ENCODE measurements around the gene PPP1R3E. TPM values are rescaled to one million over a fixed set of nuclear protein-coding genes. Genes with fewer than 3 reads are reported as not detected.
A peak's percentile ranks its signal among the peaks of the same experiment; 100 is the strongest.
"Not testable (repeated sequence)": the region's sequence is repeated elsewhere in the genome, so short reads cannot be mapped to it uniquely, and the experiment has no call there.

The PPP1R3E gene
- total RNA-seq, 2 experiments from 2014 or later, result 29.7 to 34.4 TPM

GRCh38 chr14:23284654-23285529 lies 17.8 kb downstream of the PPP1R3E start:
- Mint-ChIP-seq H3K4me1 (peaks cover 28% of the 10 kb centered on the region), H3K9me3 (no peaks in the 10 kb centered on the region), H3K4me3 (peak overlapping the region; percentile 89), H3K27ac (peak overlapping the region; percentile 78), H3K27me3 (no peaks in the 10 kb centered on the region), H3K36me3 (ENCODE audit: low read depth) (peaks cover 2% of the 10 kb centered on the region)
- CTCF ChIA-PET, result interaction anchor here (1.7 to 7.3 kb wide), 2 partner anchors 13 to 36 kb away, joined by 13 to 78 read pairs; partner anchors contain the start of genes PABPN1 and PPP1R3E
- DNase-seq, result no peak
- POLR2A ChIA-PET, result interaction anchor here (3.1 to 3.8 kb wide), 2 partner anchors 16 to 36 kb away, joined by 45 to 62 read pairs; partner anchors contain the start of genes PABPN1 and PPP1R3E

DNA sequence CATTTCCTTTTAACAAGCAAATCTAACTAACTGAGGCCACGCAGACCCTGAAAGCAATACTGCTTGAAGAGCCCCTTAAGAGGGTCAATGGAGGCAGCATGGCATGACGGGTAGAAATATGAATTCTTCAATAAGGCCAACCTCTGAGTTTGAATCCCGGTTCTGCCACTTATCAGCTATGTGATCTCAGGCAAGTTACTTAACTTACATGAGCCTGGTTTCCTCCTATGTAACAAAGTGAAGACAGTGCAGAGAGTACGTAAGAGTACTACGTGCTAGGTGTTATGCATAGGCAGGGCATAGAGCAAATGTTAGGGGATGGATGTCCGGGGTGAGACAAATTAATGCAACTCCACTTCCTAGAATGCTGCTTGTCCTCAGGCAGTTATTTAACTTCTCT lies 21.4 kb downstream of the PPP1R3E start:
- POLR2A ChIA-PET, result no interaction called here
- no peak overlapping the region for H3K27ac Mint-ChIP-seq
- no peak for DNase-seq
- H3K4me1 Mint-ChIP-seq, result peaks cover 19% of the 10 kb centered on the region
- no peaks in the 10 kb centered on the region for H3K9me3 Mint-ChIP-seq
- CTCF ChIA-PET, result no interaction called here
- H3K36me3 Mint-ChIP-seq (ENCODE audit: low read depth), result peaks cover 2% of the 10 kb centered on the region
- H3K27me3 Mint-ChIP-seq, result no peaks in the 10 kb centered on the region
- no peak overlapping the region for H3K4me3 Mint-ChIP-seq

GRCh38 chr14:23277928-23278327 lies 24.7 kb downstream of the PPP1R3E start:
- H3K36me3 Mint-ChIP-seq (ENCODE audit: low read depth); H3K9me3 Mint-ChIP-seq; H3K27me3 Mint-ChIP-seq; H3K4me1 Mint-ChIP-seq; H3K4me3 Mint-ChIP-seq; H3K27ac Mint-ChIP-seq; DNase-seq: not testable (repeated sequence)
- ChIA-PET POLR2A (interaction anchor here (0.6 kb wide), 1 partner anchor 281 kb away, joined by 3 read pairs; no protein-coding TSS in a partner anchor), CTCF (interaction anchor here (1.0 to 1.3 kb wide), 2 partner anchors 10 to 17 kb away, joined by 3 read pairs; no protein-coding TSS in a partner anchor)

DNA sequence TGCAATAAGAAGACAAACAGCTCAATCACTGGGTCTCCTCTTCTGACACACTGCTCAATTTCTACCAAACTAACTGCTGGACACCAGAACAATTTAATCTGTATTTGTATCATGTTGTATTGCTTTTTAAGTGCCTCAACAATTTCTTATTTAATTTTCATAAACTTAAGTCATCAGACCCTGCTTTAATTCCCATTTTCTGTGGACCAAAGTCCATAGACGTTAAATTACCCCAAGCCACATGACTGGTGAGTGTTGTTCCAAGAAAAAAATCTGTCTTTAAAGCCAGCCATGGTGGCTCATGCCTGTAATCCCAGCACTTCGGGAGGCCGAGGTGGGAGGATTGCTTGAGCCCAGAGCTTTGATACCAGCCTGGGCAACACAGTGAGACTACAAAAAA lies 25.5 kb downstream of the PPP1R3E start:
- Mint-ChIP-seq H3K4me1 (no peaks in the 10 kb centered on the region), H3K36me3 (ENCODE audit: low read depth) (peaks cover 5% of the 10 kb centered on the region), H3K27ac (no peak overlapping the region), H3K9me3 (no peaks in the 10 kb centered on the region), H3K27me3 (no peaks in the 10 kb centered on the region), H3K4me3 (no peak overlapping the region)
- POLR2A ChIA-PET, result no interaction called here
- DNase-seq, result no peak
- CTCF ChIA-PET, result interaction anchor here (0.7 to 1.3 kb wide), 3 partner anchors 10 to 64 kb away, joined by 3 to 4 read pairs (median 3); no protein-coding TSS in a partner anchor

DNA sequence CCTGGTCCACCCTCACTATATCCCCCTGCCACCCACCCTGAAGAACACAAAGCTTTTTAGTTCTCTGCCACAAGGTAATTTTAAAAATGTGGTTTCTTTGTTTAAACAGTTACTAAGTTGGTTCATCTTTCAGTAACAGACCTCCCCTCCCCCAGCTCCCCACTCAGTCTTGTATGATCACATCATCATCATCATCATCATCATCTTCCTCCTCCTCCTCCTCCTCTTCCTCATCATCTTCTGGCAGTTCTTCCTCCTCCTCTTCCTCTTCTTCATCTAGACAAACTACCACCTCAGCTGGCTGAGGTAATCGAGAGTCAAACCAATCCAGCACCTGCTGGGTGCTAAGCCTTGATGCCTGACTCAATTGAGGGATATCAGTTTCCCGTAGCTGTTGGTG lies 27.2 kb downstream of the PPP1R3E start:
- Mint-ChIP-seq H3K36me3 (ENCODE audit: low read depth) (peaks cover 5% of the 10 kb centered on the region), H3K4me1 (no peaks in the 10 kb centered on the region), H3K9me3 (no peaks in the 10 kb centered on the region), H3K27ac (no peak overlapping the region), H3K27me3 (no peaks in the 10 kb centered on the region), H3K4me3 (no peak overlapping the region)
- no peak for DNase-seq
- CTCF ChIA-PET, result no interaction called here
- POLR2A ChIA-PET, result no interaction called here

GRCh38 chr14:23269193-23269592 lies 33.5 kb downstream of the PPP1R3E start:
- H3K27me3 Mint-ChIP-seq, result peaks cover 9% of the 10 kb centered on the region
- H3K4me3 Mint-ChIP-seq, result no peak overlapping the region
- no peak overlapping the region for H3K27ac Mint-ChIP-seq
- no peaks in the 10 kb centered on the region for H3K4me1 Mint-ChIP-seq
- CTCF ChIA-PET, result interaction anchor here (1.8 kb wide), 1 partner anchor 111 kb away, joined by 7 read pairs; no protein-coding TSS in a partner anchor
- no peak for DNase-seq
- no peaks in the 10 kb centered on the region for H3K36me3 Mint-ChIP-seq (ENCODE audit: low read depth)
- POLR2A ChIA-PET, result no interaction called here
- no peaks in the 10 kb centered on the region for H3K9me3 Mint-ChIP-seq

GRCh38 chr14:23260849-23261248 lies 41.8 kb downstream of the PPP1R3E start:
- peaks cover 45% of the 10 kb centered on the region for H3K27me3 Mint-ChIP-seq
- H3K36me3 Mint-ChIP-seq (ENCODE audit: low read depth); H3K4me3 Mint-ChIP-seq; H3K9me3 Mint-ChIP-seq; POLR2A ChIA-PET; H3K27ac Mint-ChIP-seq; DNase-seq; H3K4me1 Mint-ChIP-seq: not testable (repeated sequence)
- CTCF ChIA-PET, result interaction anchor here (1.1 kb wide), 1 partner anchor 140 kb away, joined by 4 read pairs; no protein-coding TSS in a partner anchor

DNA sequence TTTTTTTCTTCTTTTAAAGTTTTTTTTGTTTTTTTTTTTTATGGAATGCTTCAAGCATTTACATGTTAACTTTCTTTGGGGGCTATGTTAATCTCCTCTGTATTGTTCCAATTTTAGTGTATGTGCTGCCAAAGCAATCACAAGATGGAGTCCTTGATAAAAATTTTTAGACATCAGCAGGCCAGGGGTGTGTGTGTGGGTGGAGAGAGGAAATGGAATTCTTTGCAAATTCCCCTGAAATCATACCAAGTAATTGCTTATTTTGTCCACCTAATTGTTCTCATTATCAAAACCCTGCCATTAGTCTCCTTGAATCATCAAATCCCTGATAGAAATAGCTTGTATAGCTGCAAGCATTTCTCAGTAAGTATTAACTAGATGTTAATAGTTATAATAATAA lies 43.2 kb downstream of the PPP1R3E start:
- no peaks in the 10 kb centered on the region for H3K4me1 Mint-ChIP-seq
- POLR2A ChIA-PET, result no interaction called here
- no peaks in the 10 kb centered on the region for H3K9me3 Mint-ChIP-seq
- no peak for DNase-seq
- H3K36me3 Mint-ChIP-seq (ENCODE audit: low read depth), result no peaks in the 10 kb centered on the region
- CTCF ChIA-PET, result interaction anchor here (0.5 to 1.1 kb wide), 2 partner anchors 13 to 133 kb away, joined by 3 read pairs; no protein-coding TSS in a partner anchor
- H3K27ac Mint-ChIP-seq, result no peak overlapping the region
- peaks cover 41% of the 10 kb centered on the region for H3K27me3 Mint-ChIP-seq
- no peak overlapping the region for H3K4me3 Mint-ChIP-seq

GRCh38 chr14:23258256-23258655 lies 44.4 kb downstream of the PPP1R3E start:
- POLR2A ChIA-PET, result no interaction called here
- peaks cover 41% of the 10 kb centered on the region for H3K27me3 Mint-ChIP-seq

DNA sequence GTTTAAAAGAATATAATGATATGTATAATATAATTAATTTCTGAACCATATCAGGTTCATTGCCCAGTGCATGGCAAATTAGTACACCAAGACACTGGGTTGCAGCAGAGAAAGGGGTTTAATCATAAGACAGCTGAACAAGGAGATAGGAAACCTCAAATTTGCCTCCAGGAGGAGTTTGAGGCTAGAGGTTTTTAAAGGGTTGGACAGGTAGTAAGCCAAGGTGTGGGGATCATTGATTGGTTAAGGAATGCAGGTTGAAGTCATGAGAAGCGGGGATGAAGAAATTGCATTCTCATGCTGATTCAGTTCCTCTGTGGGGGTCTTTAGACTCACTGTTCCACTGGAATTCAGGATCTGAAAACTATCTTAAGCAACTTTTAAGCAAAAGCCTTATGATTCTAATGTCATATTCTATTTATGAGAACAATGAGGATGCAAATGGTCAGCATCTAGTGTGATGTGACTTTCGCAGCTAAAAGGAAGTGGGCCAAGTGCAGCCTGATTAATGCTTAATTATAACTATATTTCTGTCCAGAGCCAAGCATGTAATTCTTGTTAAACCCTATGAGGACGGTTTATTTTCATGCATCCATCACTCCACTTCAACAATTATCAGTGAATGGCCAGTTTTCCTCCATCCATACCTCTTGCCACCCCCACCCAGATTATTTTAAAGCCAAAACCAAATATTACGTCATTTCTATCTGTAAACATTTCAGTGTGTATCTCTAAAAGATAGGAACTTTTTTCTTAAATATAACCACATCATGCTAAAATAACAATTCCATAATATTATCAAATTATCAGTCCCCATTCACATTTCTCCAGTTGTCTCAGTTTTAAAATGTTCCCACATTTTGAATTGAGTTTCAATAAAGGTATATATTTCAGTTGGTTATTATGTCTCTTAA lies 50.0 kb downstream of the PPP1R3E start:
- POLR2A ChIA-PET, result no interaction called here
- no peak overlapping the region for H3K27ac Mint-ChIP-seq
- no peaks in the 10 kb centered on the region for H3K36me3 Mint-ChIP-seq (ENCODE audit: low read depth)
- H3K9me3 Mint-ChIP-seq, result no peaks in the 10 kb centered on the region
- H3K4me3 Mint-ChIP-seq, result no peak overlapping the region
- no peaks in the 10 kb centered on the region for H3K4me1 Mint-ChIP-seq
- CTCF ChIA-PET, result no interaction called here
- H3K27me3 Mint-ChIP-seq, result peaks cover 27% of the 10 kb centered on the region
- no peak for DNase-seq

More at GRCh38 chr14:23258256-23258655, 44.4 kb downstream of the PPP1R3E start:
- H3K4me1 Mint-ChIP-seq, result no peaks in the 10 kb centered on the region
- no peak for DNase-seq
- CTCF ChIA-PET, result interaction anchor here (0.9 to 1.2 kb wide), 2 partner anchors 63 to 68 kb away, joined by 3 read pairs; partner anchors contain the start of gene PABPN1
- no peak overlapping the region for H3K4me3 Mint-ChIP-seq
- no peaks in the 10 kb centered on the region for H3K36me3 Mint-ChIP-seq (ENCODE audit: low read depth)
- H3K27ac Mint-ChIP-seq, result no peak overlapping the region
- no peaks in the 10 kb centered on the region for H3K9me3 Mint-ChIP-seq

GRCh38 chr14:23252006-23252405 lies 50.7 kb downstream of the PPP1R3E start:
- Mint-ChIP-seq H3K27ac (no peak overlapping the region), H3K36me3 (ENCODE audit: low read depth) (no peaks in the 10 kb centered on the region), H3K4me3 (no peak overlapping the region), H3K9me3 (no peaks in the 10 kb centered on the region), H3K4me1 (no peaks in the 10 kb centered on the region), H3K27me3 (peaks cover 27% of the 10 kb centered on the region)
- DNase-seq, result no peak
- CTCF ChIA-PET, result interaction anchor here (0.6 kb wide), 1 partner anchor 193 kb away, joined by 3 read pairs; no protein-coding TSS in a partner anchor
- POLR2A ChIA-PET, result no interaction called here

GRCh38 chr14:23249824-23250223 lies 52.8 kb downstream of the PPP1R3E start:
- no peaks in the 10 kb centered on the region for H3K9me3 Mint-ChIP-seq

GRCh38 chr14:23248601-23249000 lies 54.1 kb downstream of the PPP1R3E start:
- ChIA-PET POLR2A (no interaction called here), CTCF (no interaction called here)
- Mint-ChIP-seq H3K9me3 (no peaks in the 10 kb centered on the region), H3K27ac (no peak overlapping the region), H3K4me1 (no peaks in the 10 kb centered on the region), H3K27me3 (peaks cover 26% of the 10 kb centered on the region), H3K4me3 (no peak overlapping the region), H3K36me3 (ENCODE audit: low read depth) (no peaks in the 10 kb centered on the region)
- no peak for DNase-seq

More at GRCh38 chr14:23249824-23250223, 52.8 kb downstream of the PPP1R3E start:
- H3K4me1 Mint-ChIP-seq, result no peaks in the 10 kb centered on the region
- CTCF ChIA-PET, result no interaction called here
- H3K4me3 Mint-ChIP-seq, result no peak overlapping the region
- DNase-seq, result no peak
- POLR2A ChIA-PET, result no interaction called here
- H3K27ac Mint-ChIP-seq, result no peak overlapping the region
- H3K27me3 Mint-ChIP-seq, result peaks cover 26% of the 10 kb centered on the region
- H3K36me3 Mint-ChIP-seq (ENCODE audit: low read depth), result no peaks in the 10 kb centered on the region
